GM12891 (cell line): ENCODE results near the gene BBS1.

ENCODE experiments used
- DNase-seq: peaks from one replicate; pipeline ENCODE4 v3.0.0; 2011; ENCODE audit warnings: low spot score; ENCODE audit not compliant: insufficient read length
- FAIRE-seq: peaks from 2 replicates; lab custom pipeline; 2011; peaks lifted over from hg19 to GRCh38; lab: Jason Lieb, UNC
- PAX5 ChIP-seq: IDR thresholded peaks from 2 replicates; pipeline ENCODE4 v1.6.1; 2011; ENCODE audit warnings: low read length, moderate library complexity, mild to moderate bottlenecking; ENCODE audit not compliant: insufficient read depth, severe bottlenecking
- POLR2A ChIP-seq: IDR thresholded peaks from 2 replicates; pipeline ENCODE4 v1.6.1; 2011; ENCODE audit warnings: low read depth, low read length, control low read depth
- POLR2AphosphoS5 ChIP-seq: IDR thresholded peaks from 2 replicates; pipeline ENCODE4 v1.6.1; 2011; ENCODE audit warnings: low read depth, low read length, control low read depth
- POU2F2 ChIP-seq: IDR thresholded peaks from 2 replicates; pipeline ENCODE4 v1.6.1; 2011; ENCODE audit warnings: low read depth, mild to moderate bottlenecking, control low read depth, low read length, moderate library complexity
- SPI1 ChIP-seq: IDR thresholded peaks from 2 replicates; pipeline ENCODE4 v1.6.1; 2011; ENCODE audit warnings: low read depth, low read length, control low read depth
- TAF1 ChIP-seq: IDR thresholded peaks from 2 replicates; pipeline ENCODE4 v1.6.1; 2011; ENCODE audit warnings: low read depth, low read length, control low read depth

The BBS1 gene

GRCh38 chr11:66469441-66469840 lies 41.0 kb upstream of the BBS1 start:
- TF ChIP-seq POU2F2 = no peak
- TF ChIP-seq PAX5 = no peak
- no peak for TF ChIP-seq POLR2AphosphoS5
- no peak for TF ChIP-seq TAF1
- no peak for TF ChIP-seq POLR2A
- no peak for TF ChIP-seq SPI1
- no peak for DNase-seq
- FAIRE-seq = no peak

GRCh38 chr11:66470015-66470414 lies 40.4 kb upstream of the BBS1 start:
- no peak for TF ChIP-seq POU2F2
- TF ChIP-seq PAX5 = no peak
- no peak for TF ChIP-seq POLR2AphosphoS5
- no peak for TF ChIP-seq SPI1
- TF ChIP-seq POLR2A = no peak
- no peak for TF ChIP-seq TAF1
- FAIRE-seq = no peak
- no peak for DNase-seq

GRCh38 chr11:66471142-66471541 lies 39.3 kb upstream of the BBS1 start:
- TF ChIP-seq SPI1 (no peak), TAF1 (no peak), PAX5 (no peak), POU2F2 (no peak), POLR2AphosphoS5 (no peak), POLR2A (no peak)
- FAIRE-seq = no peak
- no peak for DNase-seq

- DNase-seq = no peak
- FAIRE-seq = no peak
- TF ChIP-seq POU2F2 = no peak
These were observed 38.4 kb upstream of the BBS1 start for GRCh38 chr11:66472054-66472453.

- no peak for TF ChIP-seq PAX5
- TF ChIP-seq POLR2AphosphoS5 = no peak
- TF ChIP-seq POU2F2 = no peak
- DNase-seq = no peak
- FAIRE-seq = no peak
These were observed 37.3 kb upstream of the BBS1 start for GRCh38 chr11:66473167-66473566.

- no peak for TF ChIP-seq POLR2AphosphoS5
- DNase-seq (no peak), FAIRE-seq (no peak)
These were observed 36.6 kb upstream of the BBS1 start for GRCh38 chr11:66473608-66474515.

GRCh38 chr11:66475349-66476172 lies 34.9 kb upstream of the BBS1 start:
- DNase-seq (no peak), FAIRE-seq (no peak)
- TF ChIP-seq POU2F2 = no peak
- TF ChIP-seq TAF1 = no peak
- no peak for TF ChIP-seq PAX5
- no peak for TF ChIP-seq POLR2AphosphoS5
- TF ChIP-seq POLR2A = no peak
- no peak for TF ChIP-seq SPI1

- DNase-seq = no peak
These were observed 34.1 kb upstream of the BBS1 start for GRCh38 chr11:66476173-66476840.

GRCh38 chr11:66476841-66477251 lies 33.6 kb upstream of the BBS1 start:
- FAIRE-seq (no peak), DNase-seq (no peak)
- TF ChIP-seq TAF1 = no peak

More at GRCh38 chr11:66476173-66476840, 34.1 kb upstream of the BBS1 start:
- no peak for TF ChIP-seq TAF1
- no peak for TF ChIP-seq PAX5
- TF ChIP-seq POLR2AphosphoS5 = no peak
- no peak for TF ChIP-seq POLR2A
- no peak for FAIRE-seq
